PC-3 (cell line): ENCODE results near the gene KCNK13. TPM values are rescaled to one million over a fixed set of nuclear protein-coding genes. Genes with fewer than 3 reads are reported as not detected.
"Not testable (repeated sequence)": the region's sequence is repeated elsewhere in the genome, so short reads cannot be mapped to it uniquely, and the experiment has no call there.

Experiments
- ATAC-seq: fragments of 200-7000 bp; cut with Tn5 transposase; 2 replicates; pipeline ENCODE4 v1.9.1; 2020; ENCODE audit warnings: mild to moderate bottlenecking, moderate library complexity
- BruUV-seq: library from RNA; stranded (reverse); fragments of 400-500 nt; replicated peaks from 2 replicates; lab custom pipeline; 2021; lab: Mats Ljungman, UMichigan
- CTCF ChIA-PET: fragments of 300-600 bp; sonication (Branson Sonifier 250); formaldehyde crosslinking; loops from one replicate; lab custom pipeline; 2022; ENCODE audit warnings: antibody characterized with exemption; lab: Charles Lee
- POLR2A ChIA-PET: fragments of 300-600 bp; sonication (Branson Sonifier 250); formaldehyde crosslinking; loops from one replicate; lab custom pipeline; 2022; ENCODE audit warnings: antibody characterized with exemption; ENCODE audit not compliant: unreplicated experiment; lab: Charles Lee
- DNase-seq: peaks from one replicate; pipeline ENCODE4 v3.0.0-alpha.2; 2015
- H2AFZ ChIP-seq: fragments of 300-600 bp; sonication (generic); 2 replicates; pipeline ENCODE4 v1.6.0; 2016; ENCODE audit warnings: antibody characterized with exemption, low read length
- H3F3A ChIP-seq: fragments of 300-600 bp; sonication (generic); one replicate; pipeline ENCODE4 v1.6.0; 2017; ENCODE audit warnings: antibody characterized with exemption, low read length, control low read depth, mild to moderate bottlenecking; ENCODE audit not compliant: unreplicated experiment
- H3K27ac ChIP-seq: fragments of 300-600 bp; sonication (generic); 2 replicates; pipeline ENCODE4 v1.5.1; 2016; ENCODE audit warnings: mild to moderate bottlenecking, low read length
- H3K27me3 ChIP-seq: fragments of 300-600 bp; sonication (generic); 2 replicates; pipeline ENCODE4 v1.6.1; 2016; ENCODE audit warnings: low read length, mixed read lengths
- H3K36me3 ChIP-seq: fragments of 300-600 bp; sonication (generic); 2 replicates; pipeline ENCODE4 v1.6.1; 2016; ENCODE audit warnings: low read depth, mixed run types, low read length, mixed read lengths
- H3K4me1 ChIP-seq: fragments of 300-600 bp; sonication (generic); 2 replicates; pipeline ENCODE4 v1.5.1; 2016; ENCODE audit warnings: low read length; ENCODE audit not compliant: insufficient read depth
- H3K4me2 ChIP-seq: fragments of 300-600 bp; sonication (generic); 2 replicates; pipeline ENCODE4 v1.6.0; 2016; ENCODE audit warnings: low read length
- H3K4me3 ChIP-seq: fragments of 300-600 bp; sonication (generic); 2 replicates; pipeline ENCODE4 v1.5.1; 2016; ENCODE audit warnings: mild to moderate bottlenecking, low read length, mixed read lengths
- H3K79me2 ChIP-seq: fragments of 300-600 bp; sonication (generic); 2 replicates; pipeline ENCODE4 v1.6.1; 2017; ENCODE audit warnings: low read length, mixed read lengths
- H3K9ac ChIP-seq: fragments of 300-600 bp; sonication (generic); 2 replicates; pipeline ENCODE4 v1.6.0; 2016; ENCODE audit warnings: mild to moderate bottlenecking, low read length
- H3K9me2 ChIP-seq: fragments of 300-600 bp; sonication (generic); replicated peaks from 2 replicates; pipeline ENCODE4 v1.6.1; 2016; ENCODE audit warnings: mixed run types, low read length, mixed read lengths
- H3K9me3 ChIP-seq: fragments of 300-600 bp; sonication (generic); 2 replicates; pipeline ENCODE4 v1.6.1; 2016; ENCODE audit warnings: low read length, mixed read lengths
- H4K20me1 ChIP-seq: fragments of 300-600 bp; sonication (generic); 2 replicates; pipeline ENCODE4 v1.6.1; 2016; ENCODE audit warnings: low read length, mixed read lengths
- EZH2 ChIP-seq: fragments of 300-600 bp; sonication (generic); IDR thresholded peaks from one replicate; pipeline ENCODE4 v1.6.1; 2017; ENCODE audit warnings: antibody characterized with exemption, mild to moderate bottlenecking, low read length; ENCODE audit not compliant: unreplicated experiment
- EZH2phosphoT487 ChIP-seq: fragments of 300-600 bp; sonication (generic); IDR thresholded peaks from 2 replicates; pipeline ENCODE4 v1.6.1; 2018; ENCODE audit warnings: mild to moderate bottlenecking, antibody characterized with exemption, low read length, borderline replicate concordance
- intact Hi-C: fragments of 100-400 bp; cut with micrococcal nuclease; formaldehyde crosslinking; loops from 2 replicates; pipeline ENCODE4 v1.9.0; 2023
- total RNA-seq: library from RNA; depleted of rRNA; stranded (reverse); fragments of >200 nt; gene quantifications from 2 replicates; pipeline ENCODE4 v1.2.3, GENCODE V29; 2014
- TF ChIP-seq, protein P1 (sequence below): fragments of 300-600 bp; sonication (generic); conservative IDR thresholded peaks from 2 replicates; pipeline ENCODE4 v1.5.1; 2017; ENCODE audit warnings: antibody characterized with exemption, low read depth, mild to moderate bottlenecking, low read length

The KCNK13 gene
- total RNA-seq, 1 experiment from 2014 or later = 0.58 TPM

GRCh38 chr14:90193925-90194324 is 132.1 kb downstream of the KCNK13 start:
- H3K4me1 ChIP-seq = no peaks in the 10 kb centered on the region
- no peak for ATAC-seq
- H2AFZ ChIP-seq = no peak overlapping the region
- POLR2A ChIA-PET = no interaction called here
- BruUV-seq = no TSS peak
- H4K20me1 ChIP-seq = no peaks in the 10 kb centered on the region
- no peaks in the 10 kb centered on the region for H3K79me2 ChIP-seq
- TF ChIP-seq, protein P1, sequence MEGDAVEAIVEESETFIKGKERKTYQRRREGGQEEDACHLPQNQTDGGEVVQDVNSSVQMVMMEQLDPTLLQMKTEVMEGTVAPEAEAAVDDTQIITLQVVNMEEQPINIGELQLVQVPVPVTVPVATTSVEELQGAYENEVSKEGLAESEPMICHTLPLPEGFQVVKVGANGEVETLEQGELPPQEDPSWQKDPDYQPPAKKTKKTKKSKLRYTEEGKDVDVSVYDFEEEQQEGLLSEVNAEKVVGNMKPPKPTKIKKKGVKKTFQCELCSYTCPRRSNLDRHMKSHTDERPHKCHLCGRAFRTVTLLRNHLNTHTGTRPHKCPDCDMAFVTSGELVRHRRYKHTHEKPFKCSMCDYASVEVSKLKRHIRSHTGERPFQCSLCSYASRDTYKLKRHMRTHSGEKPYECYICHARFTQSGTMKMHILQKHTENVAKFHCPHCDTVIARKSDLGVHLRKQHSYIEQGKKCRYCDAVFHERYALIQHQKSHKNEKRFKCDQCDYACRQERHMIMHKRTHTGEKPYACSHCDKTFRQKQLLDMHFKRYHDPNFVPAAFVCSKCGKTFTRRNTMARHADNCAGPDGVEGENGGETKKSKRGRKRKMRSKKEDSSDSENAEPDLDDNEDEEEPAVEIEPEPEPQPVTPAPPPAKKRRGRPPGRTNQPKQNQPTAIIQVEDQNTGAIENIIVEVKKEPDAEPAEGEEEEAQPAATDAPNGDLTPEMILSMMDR = peak; percentile 48
- TF ChIP-seq EZH2 = no peak
- H3K27ac ChIP-seq = no peak overlapping the region
- no peak overlapping the region for H3K4me3 ChIP-seq
- H3K4me2 ChIP-seq = no peak overlapping the region
- no peak for DNase-seq
- H3K9me3 ChIP-seq = no peaks in the 10 kb centered on the region
- no peaks in the 10 kb centered on the region for H3K36me3 ChIP-seq
- H3F3A ChIP-seq = no peaks in the 10 kb centered on the region
- CTCF ChIA-PET = no interaction called here
- intact Hi-C loops = no loop called here
- no peak overlapping the region for H3K9ac ChIP-seq
- H3K27me3 ChIP-seq = no peaks in the 10 kb centered on the region
- H3K9me2 ChIP-seq = no peaks in the 10 kb centered on the region

DNA sequence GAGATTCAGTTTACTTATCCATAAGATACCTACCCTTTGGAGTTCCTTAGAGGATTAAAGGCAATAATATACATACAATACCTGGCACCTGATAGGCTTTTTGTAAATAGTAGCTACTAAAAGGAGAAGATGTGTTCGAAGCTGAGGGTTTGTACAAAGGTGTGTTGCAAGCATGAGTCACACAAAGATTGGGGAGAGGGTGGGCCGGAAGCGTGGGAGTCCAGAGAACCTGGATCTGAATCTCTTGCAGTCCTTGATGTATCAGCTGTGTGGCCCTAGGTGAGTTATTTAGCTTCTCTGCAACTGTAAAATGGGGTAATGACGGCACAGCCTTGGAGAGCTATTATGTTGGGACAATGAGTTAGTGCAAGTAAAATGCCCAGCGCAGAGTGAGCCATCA is 132.9 kb downstream of the KCNK13 start:
- H3F3A ChIP-seq = no peaks in the 10 kb centered on the region
- H3K9ac ChIP-seq = no peak overlapping the region
- no TSS peak for BruUV-seq
- H3K27ac ChIP-seq = no peak overlapping the region
- no peaks in the 10 kb centered on the region for H3K9me3 ChIP-seq
- ATAC-seq (no peak), DNase-seq (peak; percentile 5)
- no peak overlapping the region for H3K4me2 ChIP-seq
- no peaks in the 10 kb centered on the region for H3K36me3 ChIP-seq
- H3K27me3 ChIP-seq = no peaks in the 10 kb centered on the region
- POLR2A ChIA-PET = no interaction called here
- H3K9me2 ChIP-seq = no peaks in the 10 kb centered on the region
- CTCF ChIA-PET = no interaction called here
- no peak overlapping the region for H2AFZ ChIP-seq
- H3K79me2 ChIP-seq = no peaks in the 10 kb centered on the region
- intact Hi-C loops = no loop called here
- H4K20me1 ChIP-seq = no peaks in the 10 kb centered on the region
- H3K4me1 ChIP-seq = no peaks in the 10 kb centered on the region
- no peak overlapping the region for H3K4me3 ChIP-seq
- TF ChIP-seq, protein P1 = no peak
- TF ChIP-seq EZH2 (no peak), EZH2phosphoT487 (no peak)

GRCh38 chr14:90198541-90199060 is 136.8 kb downstream of the KCNK13 start:
- Histone ChIP-seq H3F3A (no peaks in the 10 kb centered on the region), H3K9ac (no peak overlapping the region), H3K36me3 (no peaks in the 10 kb centered on the region), H3K79me2 (no peaks in the 10 kb centered on the region), H3K27ac (no peak overlapping the region), H2AFZ (no peak overlapping the region), H3K4me3 (no peak overlapping the region), H3K9me3 (no peaks in the 10 kb centered on the region), H3K27me3 (no peaks in the 10 kb centered on the region), H3K9me2 (no peaks in the 10 kb centered on the region), H3K4me1 (no peaks in the 10 kb centered on the region), H3K4me2 (no peak overlapping the region), H4K20me1 (no peaks in the 10 kb centered on the region)
- ATAC-seq = no peak
- no TSS peak for BruUV-seq
- TF ChIP-seq EZH2phosphoT487 (no peak), EZH2 (no peak)
- TF ChIP-seq, protein P1 = no peak
- DNase-seq = no peak
- intact Hi-C loops = no loop called here
- ChIA-PET CTCF (no interaction called here), POLR2A (no interaction called here)

DNA sequence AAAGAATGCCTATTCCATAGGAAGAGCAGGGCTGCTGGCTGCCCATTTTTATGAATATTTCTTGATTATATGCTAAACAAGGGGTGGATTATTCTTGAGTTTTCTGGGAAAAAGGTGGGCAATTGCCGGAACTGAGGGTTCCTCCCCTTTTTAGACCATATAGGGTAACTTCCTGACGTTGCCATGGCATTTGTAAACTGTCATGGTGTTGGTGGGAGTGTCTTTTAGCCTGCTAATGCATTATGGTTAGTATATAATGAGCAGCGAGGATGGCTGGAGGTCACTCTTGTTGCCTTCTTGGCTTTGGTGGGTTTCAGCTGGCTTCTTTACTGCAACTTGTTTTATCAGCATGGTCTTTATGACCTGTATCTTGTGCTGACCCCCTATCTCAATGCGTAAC is 138.8 kb downstream of the KCNK13 start:
- H3K9me3 ChIP-seq, H3K36me3 ChIP-seq, ATAC-seq, intact Hi-C loops, H3K4me1 ChIP-seq, H3K79me2 ChIP-seq, CTCF ChIA-PET, H3K9me2 ChIP-seq, H4K20me1 ChIP-seq, POLR2A ChIA-PET, H3K27ac ChIP-seq, H3F3A ChIP-seq, H2AFZ ChIP-seq, H3K4me3 ChIP-seq, H3K4me2 ChIP-seq, DNase-seq, H3K9ac ChIP-seq, BruUV-seq, H3K27me3 ChIP-seq: not testable (repeated sequence)
